ENCODE data around the gene REG3A.

- no peak for TF ChIP-seq POLR2AphosphoS5 (IDR thresholded peaks at IDR 0.05; ENCODE audit: low read depth, low read length)
- TF ChIP-seq SIN3A (IDR thresholded peaks at IDR 0.05; ENCODE audit: borderline replicate concordance, insufficient read depth, low read length), result no peak
- TF ChIP-seq TAF1 (IDR thresholded peaks at IDR 0.05; ENCODE audit: borderline replicate concordance, insufficient read depth, low read length), result no peak
These were observed 3.6 kb downstream of the REG3A start for GRCh38 chr2:79155826-79156476.
